GM10266 (cell line): ENCODE measurements around the gene RCAN2.

ENCODE experiments used
- DNase-seq: peaks from one replicate; pipeline ENCODE4 v3.0.0; 2012; ENCODE audit errors: extremely low spot score
- TF ChIP-seq, protein P1 (sequence below): IDR thresholded peaks from 2 replicates; pipeline ENCODE4 v1.5.1; 2012; ENCODE audit warnings: mild to moderate bottlenecking, low read depth; ENCODE audit not compliant: control insufficient read depth, insufficient read depth; ENCODE audit errors: missing control alignments

The RCAN2 gene

DNA sequence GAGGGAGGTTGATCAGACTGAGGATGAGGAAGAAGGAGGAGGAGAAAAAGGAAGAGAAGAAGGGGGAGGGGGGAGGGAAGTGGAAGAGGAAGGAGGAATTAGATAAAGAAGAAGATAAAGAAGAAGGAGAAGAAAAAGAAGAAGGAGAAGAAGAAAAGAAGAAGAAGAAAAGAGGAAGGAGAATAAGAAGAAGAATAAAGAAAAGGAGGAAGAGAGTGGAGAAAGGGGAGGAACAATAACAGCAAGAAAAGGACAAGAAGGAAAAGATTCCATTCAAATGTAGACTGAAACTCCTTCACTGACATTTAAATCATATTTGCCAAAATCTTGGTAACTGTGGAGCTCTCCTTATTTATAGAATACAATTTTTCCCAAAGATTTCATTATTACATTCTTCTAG lies 34.3 kb upstream of the RCAN2 start:
- TF ChIP-seq, protein P1, sequence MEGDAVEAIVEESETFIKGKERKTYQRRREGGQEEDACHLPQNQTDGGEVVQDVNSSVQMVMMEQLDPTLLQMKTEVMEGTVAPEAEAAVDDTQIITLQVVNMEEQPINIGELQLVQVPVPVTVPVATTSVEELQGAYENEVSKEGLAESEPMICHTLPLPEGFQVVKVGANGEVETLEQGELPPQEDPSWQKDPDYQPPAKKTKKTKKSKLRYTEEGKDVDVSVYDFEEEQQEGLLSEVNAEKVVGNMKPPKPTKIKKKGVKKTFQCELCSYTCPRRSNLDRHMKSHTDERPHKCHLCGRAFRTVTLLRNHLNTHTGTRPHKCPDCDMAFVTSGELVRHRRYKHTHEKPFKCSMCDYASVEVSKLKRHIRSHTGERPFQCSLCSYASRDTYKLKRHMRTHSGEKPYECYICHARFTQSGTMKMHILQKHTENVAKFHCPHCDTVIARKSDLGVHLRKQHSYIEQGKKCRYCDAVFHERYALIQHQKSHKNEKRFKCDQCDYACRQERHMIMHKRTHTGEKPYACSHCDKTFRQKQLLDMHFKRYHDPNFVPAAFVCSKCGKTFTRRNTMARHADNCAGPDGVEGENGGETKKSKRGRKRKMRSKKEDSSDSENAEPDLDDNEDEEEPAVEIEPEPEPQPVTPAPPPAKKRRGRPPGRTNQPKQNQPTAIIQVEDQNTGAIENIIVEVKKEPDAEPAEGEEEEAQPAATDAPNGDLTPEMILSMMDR = no peak
- no peak for DNase-seq

DNA sequence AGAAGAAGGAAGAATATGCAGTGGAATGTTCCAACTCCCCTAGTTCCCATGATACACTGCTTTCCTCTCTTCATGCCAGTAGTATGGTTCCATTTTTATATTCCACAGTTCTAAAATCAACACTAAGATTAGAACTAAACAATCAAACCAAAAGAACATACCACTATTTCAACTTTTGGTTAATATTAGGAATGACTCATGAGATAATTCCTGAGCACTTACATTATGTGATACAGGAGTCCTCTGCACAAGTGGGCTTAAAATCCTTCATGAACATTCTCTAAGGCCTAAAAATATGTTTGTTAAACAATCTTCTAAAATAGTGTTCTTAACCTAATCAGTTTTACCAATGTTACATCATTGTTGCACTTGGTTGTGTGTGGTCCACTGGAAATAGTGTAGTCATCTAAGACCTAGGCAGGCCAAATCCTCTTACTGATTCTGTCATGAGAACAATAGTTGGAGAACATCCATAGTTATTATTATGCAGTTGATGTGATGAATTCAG lies 30.3 kb upstream of the RCAN2 start:
- no peak for DNase-seq
- TF ChIP-seq, protein P1 = no peak

DNA sequence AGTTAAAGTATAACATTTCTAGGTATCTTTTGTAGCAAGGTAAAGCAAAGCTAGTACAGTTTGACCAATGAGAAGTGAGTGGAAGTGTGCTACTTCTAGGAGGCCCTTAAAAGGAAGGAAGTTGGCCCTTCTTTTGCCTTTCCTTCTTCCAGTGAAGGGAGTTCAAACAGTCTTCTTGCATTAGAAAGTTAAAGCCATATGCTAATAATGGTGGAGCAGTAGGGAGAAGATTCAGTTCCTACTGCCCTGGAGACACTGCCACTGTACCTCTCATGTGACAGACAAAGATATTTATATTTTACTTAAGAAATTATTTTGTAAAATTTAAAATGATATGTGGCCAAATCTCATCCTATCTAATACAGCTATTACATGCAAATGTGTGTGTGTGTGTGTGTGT lies 26.0 kb upstream of the RCAN2 start:
- TF ChIP-seq, protein P1 = no peak
- DNase-seq = no peak

DNA sequence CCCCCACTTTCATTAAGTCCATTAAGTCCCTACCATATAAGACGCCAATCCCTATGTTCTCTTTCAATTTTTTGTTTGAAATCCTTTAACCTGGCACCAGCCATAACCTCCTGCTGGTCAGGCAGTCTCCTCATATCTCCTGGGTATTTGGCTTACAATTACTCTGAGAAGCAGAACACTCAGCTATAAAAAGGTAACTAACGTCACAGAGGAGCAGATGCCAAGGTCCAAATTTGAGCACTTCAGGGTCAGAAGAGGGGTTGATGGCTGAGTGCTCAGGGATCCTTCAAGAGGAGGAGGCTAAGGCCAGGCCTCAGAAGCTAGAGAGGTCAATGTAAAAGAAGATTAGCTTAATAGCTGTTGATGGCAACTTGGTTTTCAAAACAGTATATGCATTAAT lies 22.3 kb upstream of the RCAN2 start:
- TF ChIP-seq, protein P1 = no peak

DNA sequence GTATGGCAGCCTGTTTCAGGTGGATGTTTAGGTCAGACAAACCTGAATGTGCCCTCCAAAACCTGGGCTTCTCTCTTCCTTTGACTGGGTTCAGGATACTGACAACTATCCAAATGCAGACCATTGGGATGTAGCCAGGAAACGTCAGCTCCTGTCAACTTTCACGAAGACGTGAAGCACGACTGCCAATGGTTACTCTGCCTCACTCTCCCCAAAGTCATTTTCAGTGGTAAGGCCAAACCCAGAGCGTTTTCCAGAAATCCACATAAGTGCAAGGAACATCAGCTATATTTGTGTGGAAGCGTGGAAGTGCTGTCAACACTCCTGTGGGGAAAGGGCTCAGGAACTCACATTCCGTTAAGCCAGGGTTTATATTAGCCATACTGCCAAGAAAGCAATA lies 20.1 kb upstream of the RCAN2 start:
- no peak for DNase-seq
- TF ChIP-seq, protein P1 = no peak

More for the DNA sequence above, 22.3 kb upstream of the RCAN2 start:
- DNase-seq = no peak

DNA sequence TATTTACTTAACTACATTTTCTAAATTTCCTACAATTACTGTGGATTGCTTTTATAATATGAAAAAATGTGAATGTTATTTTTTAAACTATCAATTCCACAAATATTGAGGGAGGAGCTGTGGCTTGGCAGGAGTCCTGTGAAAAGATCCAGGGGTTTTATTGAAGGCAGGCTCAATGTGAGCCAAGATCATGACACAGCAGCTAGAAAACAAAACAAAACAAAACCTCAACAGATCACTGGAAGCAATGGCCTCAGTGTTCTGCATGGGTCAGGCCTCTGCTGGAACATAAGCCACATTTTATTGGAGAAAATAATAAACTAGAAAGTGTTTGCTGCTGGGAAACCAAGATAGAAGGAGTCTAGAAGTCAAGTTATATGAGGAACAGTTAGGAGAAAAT lies 19.4 kb upstream of the RCAN2 start:
- TF ChIP-seq, protein P1 = no peak

DNA sequence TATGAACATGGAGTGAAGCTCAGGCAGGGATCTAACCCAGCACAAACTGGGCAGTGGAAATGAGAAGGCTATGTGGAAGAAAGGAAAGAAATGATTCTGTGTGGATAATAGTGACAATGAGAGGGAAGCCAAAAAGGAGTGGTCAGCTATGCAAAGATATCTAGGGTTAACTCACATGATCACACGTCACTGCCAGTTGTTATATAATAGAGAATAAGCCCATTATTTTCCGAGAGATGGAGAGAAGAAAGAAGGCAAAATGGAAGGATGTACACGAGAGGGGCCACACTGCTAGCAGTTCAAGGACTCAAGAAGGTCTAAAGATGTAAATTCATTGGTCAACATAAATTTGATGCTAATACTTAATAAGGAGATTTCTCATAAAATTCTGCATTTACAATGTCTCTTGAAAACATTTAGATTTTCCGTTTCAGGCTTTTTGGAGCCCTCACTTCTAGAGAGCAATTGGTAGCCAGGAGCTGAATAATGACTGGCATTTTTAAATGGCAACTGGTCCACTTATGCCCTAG lies 18.8 kb upstream of the RCAN2 start:
- no peak for DNase-seq
- TF ChIP-seq, protein P1 = no peak

More for the DNA sequence above, 19.4 kb upstream of the RCAN2 start:
- no peak for DNase-seq
